Effector memory CD4-positive, alpha-beta T cell (primary cell): Measurements from ENCODE around the gene AMACR.

Experiments
- DNase-seq, 3 donors: peaks; one replicate each; pipeline ENCODE4 v3.0.0-alpha.2; 2020
- H3K27ac ChIP-seq: 2 replicates; pipeline ENCODE4 v1.7.0; 2013; ENCODE audit warnings: mild to moderate bottlenecking, low read length, moderate library complexity; ENCODE audit not compliant: insufficient read depth, poor library complexity, severe bottlenecking
- H3K27me3 ChIP-seq: replicated peaks from 2 replicates; pipeline ENCODE4 v1.7.0; 2013; ENCODE audit warnings: mild to moderate bottlenecking, low read length; ENCODE audit not compliant: insufficient read depth, control insufficient read depth, poor library complexity, severe bottlenecking
- H3K36me3 ChIP-seq: 2 replicates; pipeline ENCODE4 v1.7.0; 2013; ENCODE audit warnings: mild to moderate bottlenecking, low read length, moderate library complexity; ENCODE audit not compliant: control insufficient read depth, insufficient read depth
- H3K4me1 ChIP-seq: 2 replicates; pipeline ENCODE4 v1.7.0; 2013; ENCODE audit warnings: low read length, mild to moderate bottlenecking; ENCODE audit not compliant: control insufficient read depth, insufficient read depth, poor library complexity, severe bottlenecking
- H3K4me3 ChIP-seq: 2 replicates; pipeline ENCODE4 v1.7.0; 2013; ENCODE audit warnings: low read length, low read depth, mild to moderate bottlenecking; ENCODE audit not compliant: insufficient read depth, poor library complexity, severe bottlenecking
- H3K9me3 ChIP-seq: 2 replicates; pipeline ENCODE4 v1.7.0; 2013; ENCODE audit warnings: mild to moderate bottlenecking, low read length, moderate library complexity; ENCODE audit not compliant: control insufficient read depth

The AMACR gene

GRCh38 chr5:33976307-33976706 is 31.5 kb downstream of the AMACR start:
- no peak overlapping the region for H3K27ac ChIP-seq
- H3K27me3 ChIP-seq, result no peaks in the 10 kb centered on the region
- H3K4me3 ChIP-seq, result no peak overlapping the region
- DNase-seq, result no peak
- no peaks in the 10 kb centered on the region for H3K36me3 ChIP-seq
- H3K4me1 ChIP-seq, result no peaks in the 10 kb centered on the region
- H3K9me3 ChIP-seq, result no peaks in the 10 kb centered on the region

DNA sequence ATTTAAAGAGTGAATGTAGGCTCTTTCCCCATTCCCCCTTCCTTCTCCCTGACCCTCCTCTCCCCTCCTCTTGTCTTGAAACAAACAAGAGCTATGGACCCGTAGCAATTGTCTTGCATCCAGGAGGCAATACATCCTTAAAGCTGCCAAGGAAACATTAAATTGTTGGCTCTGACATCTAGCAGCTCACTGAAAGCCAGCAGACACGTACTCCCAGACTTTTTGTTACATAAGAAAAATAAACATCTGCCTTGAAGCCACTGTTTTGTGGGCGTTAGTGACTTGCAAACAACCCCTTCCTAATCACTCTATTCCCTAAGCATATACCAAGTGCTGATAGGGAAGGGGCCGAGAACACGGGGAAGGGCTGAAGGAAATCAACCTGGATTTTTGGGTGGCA is 32.0 kb downstream of the AMACR start:
- H3K4me1 ChIP-seq, result no peaks in the 10 kb centered on the region
- no peaks in the 10 kb centered on the region for H3K27me3 ChIP-seq
- H3K9me3 ChIP-seq, result no peaks in the 10 kb centered on the region
- no peaks in the 10 kb centered on the region for H3K36me3 ChIP-seq
- H3K4me3 ChIP-seq, result no peak overlapping the region
- no peak for DNase-seq
- H3K27ac ChIP-seq, result no peak overlapping the region

DNA sequence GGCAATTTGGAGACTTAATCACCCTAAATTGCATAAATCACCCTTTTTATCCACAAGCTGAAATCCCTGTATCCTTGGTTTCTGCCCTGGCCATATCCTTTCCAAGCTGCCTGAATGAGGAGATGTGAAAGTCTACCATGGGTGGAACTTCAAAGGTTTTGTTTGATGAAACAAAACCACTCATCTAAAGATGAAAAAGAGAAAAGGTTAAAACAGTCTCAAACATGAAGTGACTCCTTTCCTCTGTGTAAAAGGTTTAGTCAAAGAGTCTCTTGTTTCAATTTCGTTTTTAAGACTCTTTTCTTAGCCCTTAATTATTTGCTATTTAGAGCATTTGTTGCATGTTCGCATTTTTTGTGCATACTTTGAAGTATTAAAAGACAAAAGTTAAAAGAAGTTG is 34.6 kb downstream of the AMACR start:
- Histone ChIP-seq H3K4me3 (no peak overlapping the region), H3K27me3 (no peaks in the 10 kb centered on the region), H3K36me3 (no peaks in the 10 kb centered on the region), H3K27ac (no peak overlapping the region), H3K9me3 (no peaks in the 10 kb centered on the region), H3K4me1 (no peaks in the 10 kb centered on the region)
- no peak for DNase-seq

DNA sequence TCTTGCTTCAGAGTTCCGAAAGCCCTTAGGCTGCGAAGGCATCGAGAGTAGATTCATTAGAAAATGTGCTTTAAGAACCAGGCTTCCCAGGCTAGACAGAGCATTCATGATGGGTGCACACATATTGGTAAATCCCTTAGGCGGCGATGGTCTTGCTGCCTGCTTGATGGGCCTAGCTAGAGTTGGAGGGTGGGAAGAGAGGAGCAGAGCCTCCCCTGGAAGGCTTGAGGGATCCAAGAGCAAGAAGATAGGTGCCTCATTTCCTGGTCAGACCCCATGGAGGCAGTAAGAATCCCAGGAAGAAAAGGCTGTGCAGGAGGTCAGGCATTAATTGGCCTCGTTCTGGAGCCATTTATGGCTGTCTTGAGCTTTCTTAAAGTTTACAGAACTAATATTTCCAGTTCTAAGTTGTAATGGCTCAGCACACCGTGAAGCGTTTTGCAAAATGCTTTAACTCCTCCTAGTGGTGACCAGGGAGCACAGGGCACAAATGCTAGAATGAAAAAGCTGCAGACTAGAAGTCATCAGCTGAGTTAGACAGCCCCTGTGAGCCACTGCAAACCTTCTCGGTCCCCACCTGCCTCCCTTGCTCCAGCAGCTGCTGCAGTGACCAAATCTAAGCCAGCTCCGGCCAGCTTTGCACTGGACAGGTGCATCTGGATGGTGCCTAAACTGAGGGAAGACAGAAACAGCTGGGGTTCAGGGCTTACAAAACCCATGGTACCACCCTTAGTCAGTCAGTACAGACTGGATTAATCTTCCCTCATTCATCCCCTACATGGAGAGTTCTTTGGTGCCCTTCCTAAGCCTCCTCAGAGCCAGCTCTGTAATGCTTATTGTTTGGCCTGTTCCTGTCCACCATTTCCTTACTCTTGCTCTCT is 38.0 kb downstream of the AMACR start:
- H3K9me3 ChIP-seq, result no peaks in the 10 kb centered on the region
- no peak overlapping the region for H3K4me3 ChIP-seq
- H3K27me3 ChIP-seq, result no peaks in the 10 kb centered on the region
- H3K36me3 ChIP-seq, result no peaks in the 10 kb centered on the region
- no peaks in the 10 kb centered on the region for H3K4me1 ChIP-seq
- DNase-seq, result no peak
- H3K27ac ChIP-seq, result no peak overlapping the region

DNA sequence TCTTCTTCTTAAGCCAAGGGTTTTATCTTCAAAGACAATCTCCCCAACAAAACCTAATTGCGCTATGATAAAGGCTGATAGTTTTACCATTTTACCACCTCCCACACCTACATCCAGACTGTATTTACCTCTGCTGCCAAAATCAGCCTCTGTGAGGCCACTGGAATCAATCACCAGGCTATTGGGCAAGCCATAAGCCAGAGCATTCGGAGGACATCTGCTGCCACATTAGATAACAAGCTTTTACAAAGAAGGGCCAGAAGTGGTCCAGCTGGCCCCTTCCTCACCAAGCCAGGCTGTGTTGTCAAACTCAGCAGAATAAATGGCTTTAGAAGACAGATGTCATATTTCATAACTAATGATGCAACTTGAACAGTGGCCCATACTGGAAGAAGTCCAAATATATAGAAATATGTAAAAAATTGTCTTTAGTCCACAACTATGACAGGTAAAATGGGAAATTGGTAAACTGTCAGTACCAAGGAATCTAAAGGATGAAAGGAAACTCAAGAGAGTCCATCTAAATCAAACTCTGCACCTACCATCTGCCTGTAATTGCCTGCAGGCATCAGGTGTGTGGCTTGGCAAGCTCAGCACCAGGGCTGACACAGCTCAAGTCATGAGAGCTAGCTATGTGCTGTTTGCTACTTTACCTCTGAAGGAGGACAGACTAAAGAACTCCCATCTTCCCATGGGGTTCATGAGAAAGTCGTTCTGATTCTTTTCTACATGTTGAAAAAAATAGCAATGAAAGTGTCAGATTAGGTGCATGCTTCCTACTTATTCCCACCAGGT is 39.4 kb downstream of the AMACR start:
- Histone ChIP-seq H3K36me3 (no peaks in the 10 kb centered on the region), H3K4me1 (no peaks in the 10 kb centered on the region), H3K9me3 (no peaks in the 10 kb centered on the region), H3K4me3 (no peak overlapping the region), H3K27me3 (no peaks in the 10 kb centered on the region), H3K27ac (no peak overlapping the region)
- no peak for DNase-seq

- Histone ChIP-seq H3K9me3 (no peaks in the 10 kb centered on the region), H3K36me3 (no peaks in the 10 kb centered on the region), H3K4me1 (no peaks in the 10 kb centered on the region), H3K27ac (no peak overlapping the region), H3K27me3 (no peaks in the 10 kb centered on the region), H3K4me3 (no peak overlapping the region)
- DNase-seq, result no peak
These were observed 41.0 kb downstream of the AMACR start for GRCh38 chr5:33966805-33967204.

GRCh38 chr5:33964132-33964700 is 43.6 kb downstream of the AMACR start:
- H3K36me3 ChIP-seq, result no peaks in the 10 kb centered on the region
- H3K4me1 ChIP-seq, result no peaks in the 10 kb centered on the region
- H3K27me3 ChIP-seq, result no peaks in the 10 kb centered on the region
- H3K9me3 ChIP-seq, result no peaks in the 10 kb centered on the region
- H3K4me3 ChIP-seq, result no peak overlapping the region
- no peak for DNase-seq
- no peak overlapping the region for H3K27ac ChIP-seq

DNA sequence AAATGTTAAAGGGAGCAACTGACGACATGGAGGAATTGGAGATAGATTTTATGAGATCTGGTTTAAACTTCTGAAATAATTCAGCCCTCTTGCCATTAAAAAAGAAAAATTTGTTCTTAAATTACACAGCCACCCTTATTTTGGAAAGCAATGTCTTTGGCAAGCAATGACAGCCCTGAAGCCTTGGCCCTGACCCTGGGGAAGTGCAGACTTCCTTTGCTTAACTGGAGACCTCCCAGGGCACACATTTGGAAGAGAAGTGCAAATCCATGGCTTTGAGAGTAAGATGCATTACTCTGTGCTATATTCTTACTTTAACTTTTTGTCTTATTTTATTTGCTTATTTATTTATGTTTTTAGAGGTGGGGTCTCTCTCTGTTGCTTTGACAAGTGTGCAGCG is 49.7 kb downstream of the AMACR start:
- no peak overlapping the region for H3K27ac ChIP-seq
- H3K36me3 ChIP-seq, result no peaks in the 10 kb centered on the region
- H3K9me3 ChIP-seq, result no peaks in the 10 kb centered on the region
- no peak overlapping the region for H3K4me3 ChIP-seq
- DNase-seq, result no peak
- H3K27me3 ChIP-seq, result no peaks in the 10 kb centered on the region
- H3K4me1 ChIP-seq, result no peaks in the 10 kb centered on the region

- Histone ChIP-seq H3K9me3 (no peaks in the 10 kb centered on the region), H3K4me1 (no peaks in the 10 kb centered on the region), H3K36me3 (no peaks in the 10 kb centered on the region), H3K4me3 (no peak overlapping the region), H3K27me3 (no peaks in the 10 kb centered on the region), H3K27ac (no peak overlapping the region)
- DNase-seq, result no peak
These were observed 50.2 kb downstream of the AMACR start for GRCh38 chr5:33957577-33958150.
